VCaP (cell line): ENCODE data around the gene KRT15.
A peak's percentile ranks its signal among the peaks of the same experiment; 100 is the strongest.

Experiments used
- H3K27ac ChIP-seq: fragments of 450-650 bp; 2 replicates; pipeline ENCODE4 v1.5.1; 2017
- CTCF ChIP-seq: fragments of 450-650 bp; conservative IDR thresholded peaks from 2 replicates; pipeline ENCODE4 v1.5.1; 2017; ENCODE audit warnings: mild to moderate bottlenecking, moderate library complexity

The KRT15 gene

GRCh38 chr17:41556306-41556705 is 37.6 kb upstream of the KRT15 start:
- no peak for TF ChIP-seq CTCF
- no peak overlapping the region for H3K27ac ChIP-seq

GRCh38 chr17:41555105-41555887 is 36.6 kb upstream of the KRT15 start:
- no peak for TF ChIP-seq CTCF
- 0 out of 2 replicates have a peak overlapping the region, but pooled peaks have one; percentile 1 for H3K27ac ChIP-seq

GRCh38 chr17:41553987-41554680 is 35.4 kb upstream of the KRT15 start:
- no peak overlapping the region for H3K27ac ChIP-seq

GRCh38 chr17:41553176-41553575 is 34.5 kb upstream of the KRT15 start:
- no peak overlapping the region for H3K27ac ChIP-seq
- TF ChIP-seq CTCF, result no peak

More at GRCh38 chr17:41553987-41554680, 35.4 kb upstream of the KRT15 start:
- TF ChIP-seq CTCF, result no peak

GRCh38 chr17:41552455-41552854 is 33.8 kb upstream of the KRT15 start:
- TF ChIP-seq CTCF, result no peak
- H3K27ac ChIP-seq, result no peak overlapping the region

GRCh38 chr17:41551365-41551764 is 32.7 kb upstream of the KRT15 start:
- no peak overlapping the region; the same call in 1 of the 2 replicates for H3K27ac ChIP-seq
- no peak for TF ChIP-seq CTCF

- no peak; the same call in 1 of the 2 replicates for TF ChIP-seq CTCF
- peak overlapping the region; percentile 69 for H3K27ac ChIP-seq
These were observed 30.9 kb upstream of the KRT15 start for GRCh38 chr17:41549596-41550039.
